Embryonic facial prominence (tissue), 1 donor: ENCODE measurements around the gene GOLPH3.
"Not testable (repeated sequence)": the region's sequence is repeated elsewhere in the genome, so short reads cannot be mapped to it uniquely, and the experiment has no call there.

Experiments
- DNase-seq: peaks from one replicate; pipeline ENCODE4 v3.0.0-alpha.2; 2016; ENCODE audit errors: extremely low spot score

Gene GOLPH3

DNA sequence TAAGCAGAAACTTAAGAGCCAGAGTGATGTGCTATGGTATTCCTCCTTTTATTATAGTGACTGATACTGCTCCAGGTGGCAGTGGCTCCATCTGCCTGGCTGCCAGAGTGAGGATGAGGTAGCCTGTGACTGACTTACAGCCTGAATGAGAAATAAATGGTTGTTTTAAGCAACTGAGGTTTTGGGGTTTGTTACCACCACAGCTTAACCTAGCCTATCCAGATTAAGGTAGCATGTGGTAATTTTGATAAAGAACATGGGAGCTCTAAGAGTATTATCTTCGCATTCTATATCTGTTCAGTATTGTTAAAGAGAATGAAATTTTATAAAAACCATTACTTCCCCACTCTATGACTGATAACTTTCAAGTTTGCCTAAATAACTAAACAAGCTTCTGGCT is 39.0 kb downstream of the GOLPH3 start:
- DNase-seq: no peak

DNA sequence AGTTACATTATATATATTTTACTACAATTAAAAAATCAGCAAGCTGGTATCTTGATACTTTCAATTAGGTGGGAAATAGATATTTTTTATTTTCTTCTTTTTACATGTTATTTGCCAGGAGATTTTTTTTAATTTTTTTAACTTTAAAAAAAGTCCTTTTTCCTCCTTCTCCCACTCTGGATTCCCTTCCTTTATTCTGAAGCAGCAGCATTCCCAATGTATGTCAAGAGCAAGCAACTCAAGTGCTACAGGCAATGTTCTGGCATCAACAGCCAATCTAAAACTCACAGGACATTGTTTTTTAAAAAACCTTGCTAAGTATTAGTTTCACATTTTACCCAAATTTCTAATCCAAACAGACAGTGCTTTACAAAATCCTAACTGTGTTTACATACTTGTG is 41.4 kb downstream of the GOLPH3 start:
- no peak for DNase-seq

DNA sequence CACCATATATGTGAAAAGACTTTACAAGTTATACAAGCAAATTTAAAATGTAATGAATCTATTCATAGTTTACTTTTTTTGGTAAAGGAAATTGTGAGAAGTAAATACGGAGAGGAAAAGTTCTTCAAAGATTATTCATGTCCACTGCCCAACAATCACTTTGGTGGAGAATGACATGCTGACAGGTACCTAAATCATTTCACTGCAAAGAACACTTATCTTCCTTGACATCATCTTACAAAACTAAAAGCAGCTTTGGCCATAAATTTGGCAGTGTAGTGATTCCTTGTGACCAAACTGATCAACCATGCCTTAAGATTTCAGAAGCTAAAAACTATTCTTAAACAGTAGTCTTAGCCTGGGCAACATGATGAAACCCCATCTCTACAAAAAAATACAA is 42.5 kb downstream of the GOLPH3 start:
- no peak for DNase-seq

DNA sequence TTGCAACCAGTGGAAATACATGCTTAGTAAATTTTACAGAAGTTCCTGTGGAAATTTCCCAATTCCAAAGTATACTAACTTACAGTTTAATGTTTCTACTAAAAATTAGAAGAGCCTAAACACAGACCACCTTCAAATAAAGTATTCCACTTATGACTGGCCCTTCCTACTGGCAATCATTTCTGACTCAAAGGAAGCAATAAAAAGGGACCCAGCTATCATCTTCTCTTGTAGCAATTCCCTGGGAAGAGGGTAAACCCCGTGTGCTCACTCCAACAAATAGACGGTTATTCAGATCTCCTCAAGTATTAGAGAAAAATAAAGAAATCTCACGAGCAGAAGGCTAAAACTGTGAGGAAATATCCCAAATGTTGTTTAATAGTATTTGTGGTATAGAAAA is 43.3 kb downstream of the GOLPH3 start:
- DNase-seq: no peak

DNA sequence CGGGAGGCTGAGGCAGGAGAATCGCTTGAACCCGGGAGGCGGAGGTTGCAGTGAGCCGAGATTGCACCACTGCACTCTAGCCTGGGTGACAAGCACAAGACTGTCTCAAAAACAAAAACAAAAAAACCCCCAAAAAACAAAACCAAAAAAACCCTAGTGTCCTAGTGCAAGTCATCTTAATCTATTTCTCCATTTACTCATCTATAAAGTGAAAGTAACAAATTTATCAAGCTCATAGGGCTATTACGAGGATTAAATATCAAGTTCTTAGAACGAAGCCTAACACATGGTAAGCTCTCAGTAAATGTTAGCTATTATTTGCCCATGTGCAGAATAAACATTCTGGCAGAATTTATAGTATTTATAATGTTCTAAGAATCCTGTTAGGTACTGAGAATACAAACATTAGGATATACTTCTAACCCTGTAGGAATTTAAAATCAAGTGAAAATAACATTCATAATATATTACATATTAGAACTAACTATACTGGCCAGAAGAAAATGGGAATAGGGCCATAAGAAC is 45.0 kb downstream of the GOLPH3 start:
- no peak for DNase-seq

DNA sequence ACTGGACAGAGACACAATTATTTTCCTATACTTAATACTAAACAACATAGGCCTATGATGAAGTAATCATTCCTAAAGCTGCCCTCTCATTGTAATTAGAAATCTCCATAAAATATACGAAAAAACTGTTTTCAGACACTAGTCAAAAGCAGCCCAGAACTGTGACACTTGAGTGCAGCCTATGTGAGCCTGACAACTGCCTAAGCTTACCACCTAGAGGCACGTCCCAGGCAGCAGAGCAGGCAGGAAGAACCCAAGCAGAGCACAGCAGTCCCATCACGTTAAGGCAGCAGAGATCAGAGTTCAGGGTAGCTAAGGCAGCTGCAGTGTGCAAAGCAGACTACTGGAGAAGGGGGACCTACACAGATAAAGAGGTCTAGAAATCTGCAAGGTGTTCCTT is 46.4 kb downstream of the GOLPH3 start:
- no peak for DNase-seq

DNA sequence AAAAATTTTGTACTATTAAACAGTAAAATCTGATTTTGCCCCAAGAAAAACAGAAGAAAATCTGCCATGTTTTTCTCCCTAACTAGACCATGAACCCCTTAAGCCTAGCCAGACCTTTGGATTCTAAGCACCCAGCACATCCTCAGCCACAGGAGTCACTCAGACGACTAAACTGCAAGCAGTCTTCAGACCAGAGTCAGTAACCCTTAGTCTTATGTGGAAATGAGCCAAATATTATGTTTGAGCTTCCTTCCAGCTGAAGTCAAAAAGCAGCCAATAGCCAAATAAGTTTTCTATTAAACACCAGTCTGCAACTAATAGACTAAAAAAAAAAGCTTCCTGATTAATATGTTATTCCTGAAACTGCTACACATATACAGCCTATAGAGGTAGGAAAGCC is 47.4 kb downstream of the GOLPH3 start:
- DNase-seq: no peak

DNA sequence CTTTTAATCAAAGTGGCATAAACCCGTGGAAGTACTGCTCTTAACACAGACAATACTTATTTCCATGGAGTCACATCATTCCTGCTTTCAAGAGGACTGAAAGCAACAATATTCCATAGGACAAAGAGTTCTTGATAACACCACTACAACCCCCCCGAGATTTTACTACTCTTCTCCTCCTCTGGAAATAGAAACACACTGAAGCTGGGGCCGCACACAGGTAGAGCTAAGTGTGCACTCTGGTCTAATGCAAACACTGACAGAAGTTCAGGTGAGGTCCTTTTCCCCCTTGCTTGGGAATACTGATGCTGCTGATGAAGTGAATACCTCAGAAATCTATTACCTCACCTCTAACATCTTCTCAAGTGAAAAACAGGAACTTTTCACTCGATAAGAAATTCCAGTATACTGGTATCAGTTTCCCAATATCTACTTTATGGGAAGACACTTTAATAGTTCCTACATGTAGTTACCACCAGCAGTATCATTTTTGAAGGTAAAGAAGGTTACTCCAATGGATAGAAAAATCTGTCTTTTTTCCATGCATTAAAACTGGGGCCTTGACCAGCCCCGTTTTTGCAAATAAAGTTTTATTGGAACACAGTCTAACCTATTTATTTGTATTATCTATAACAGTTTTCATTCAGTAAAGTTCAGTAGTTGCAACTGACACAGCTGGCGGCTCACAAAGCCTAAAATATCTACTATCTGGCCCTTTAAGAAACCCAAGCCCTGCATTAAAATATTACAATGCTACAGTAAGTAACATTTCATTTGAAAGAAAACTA is 50.0 kb downstream of the GOLPH3 start:
- DNase-seq: no peak

DNA sequence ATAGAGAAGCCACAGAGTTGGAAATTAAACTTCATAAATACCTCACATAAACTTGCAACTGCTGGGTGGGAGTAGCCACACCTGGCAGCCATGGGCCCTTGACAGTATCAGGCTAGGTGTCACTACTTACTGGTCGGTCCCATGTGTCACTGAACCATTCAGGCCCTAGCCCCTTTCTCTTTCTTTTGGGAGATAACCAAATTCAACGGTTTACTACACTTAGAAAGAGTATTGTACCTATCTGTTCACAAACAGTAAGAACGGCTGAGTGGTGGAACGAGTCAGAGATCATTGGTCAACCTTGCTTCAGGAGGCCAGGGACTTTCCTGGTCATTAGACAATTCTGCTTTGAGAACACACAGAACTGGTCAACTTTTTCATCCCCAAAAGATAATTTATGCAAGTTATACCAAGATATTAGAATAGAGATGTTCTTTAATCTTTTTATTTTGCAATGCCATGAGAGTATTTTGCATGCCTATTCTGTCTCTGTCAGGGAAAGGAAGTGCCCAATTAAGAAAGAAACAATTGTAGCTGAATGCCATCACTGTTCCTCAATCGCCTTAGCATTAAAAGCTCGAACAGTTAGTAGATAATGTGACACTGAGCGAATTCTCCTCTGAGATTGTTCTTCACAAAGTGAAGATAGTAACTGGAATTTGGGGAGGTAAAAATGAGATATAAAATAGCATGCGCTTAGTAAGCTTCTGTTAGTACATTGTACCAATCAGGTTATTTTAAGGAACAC is 50.9 kb downstream of the GOLPH3 start:
- no peak for DNase-seq

DNA sequence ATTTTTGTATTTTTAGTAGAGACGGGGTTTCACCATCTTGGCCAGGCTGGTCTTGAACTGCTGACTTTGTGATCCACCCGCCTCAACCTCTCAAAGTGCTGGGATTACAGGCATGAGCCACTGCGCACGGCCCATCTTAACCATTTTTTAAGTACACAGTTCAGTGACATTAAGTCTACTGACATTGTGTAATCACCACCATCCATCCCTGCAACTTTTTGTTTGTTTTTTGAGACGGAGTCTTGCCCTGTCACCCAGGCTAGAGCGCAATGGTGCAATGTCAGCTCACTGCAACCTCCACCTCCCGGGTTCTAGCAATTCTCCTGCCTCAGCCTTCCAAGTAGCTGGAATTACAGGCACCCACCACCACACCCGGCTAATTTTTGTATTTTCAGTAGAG is 55.2 kb downstream of the GOLPH3 start:
- not testable (repeated sequence) for DNase-seq

DNA sequence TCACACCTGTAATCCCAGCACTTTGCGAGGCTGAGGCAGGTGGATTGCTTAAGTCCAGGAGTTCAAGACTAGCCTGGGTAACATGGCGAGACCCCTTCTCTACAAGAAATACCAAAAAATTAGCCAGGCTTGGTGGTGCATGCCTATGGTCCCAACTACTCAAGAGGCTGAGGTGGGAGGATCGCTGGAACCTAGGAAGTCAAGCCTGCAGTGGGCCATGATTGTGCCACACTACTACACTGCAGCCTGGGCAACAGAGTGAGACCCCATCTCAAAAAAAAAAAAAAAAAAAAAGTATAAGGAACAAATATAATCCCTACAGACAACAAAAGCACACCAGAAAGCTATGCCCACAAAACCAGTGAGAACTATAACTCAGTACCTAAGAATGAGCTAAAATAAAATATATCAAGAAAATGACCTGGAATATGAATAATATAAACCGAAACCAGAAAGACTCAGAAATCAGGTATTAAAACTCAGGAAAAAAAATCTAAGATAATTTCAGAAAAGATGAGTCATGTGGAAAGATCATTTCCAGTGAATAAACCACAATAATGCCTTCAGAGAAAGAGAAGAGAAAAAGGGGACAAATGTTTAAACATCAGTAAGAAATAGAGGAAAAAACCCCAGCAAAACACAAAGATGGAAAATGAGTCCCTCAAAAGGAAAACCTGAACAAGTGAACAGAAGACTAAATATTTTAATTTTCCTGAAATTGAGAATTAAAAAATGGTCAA is 57.4 kb downstream of the GOLPH3 start:
- DNase-seq: no peak

DNA sequence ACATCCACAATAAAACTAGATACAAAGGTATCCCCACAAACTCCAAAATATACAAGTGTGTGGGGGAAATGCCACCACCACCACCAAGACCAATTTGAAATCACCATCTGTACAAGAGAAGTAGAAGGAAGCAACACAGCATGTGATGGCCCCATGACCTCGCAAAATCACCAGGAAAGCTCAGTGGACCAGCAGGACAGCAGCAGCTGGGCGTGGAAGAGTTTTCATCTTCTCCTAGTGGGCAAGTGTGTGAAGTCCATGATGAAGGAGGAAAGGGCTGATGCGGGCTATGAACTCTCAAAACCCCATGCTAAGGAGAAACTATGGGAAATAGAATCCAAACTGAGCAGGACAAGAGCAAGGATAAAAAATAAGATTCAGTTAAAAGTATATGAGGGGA is 58.1 kb downstream of the GOLPH3 start:
- no peak for DNase-seq

DNA sequence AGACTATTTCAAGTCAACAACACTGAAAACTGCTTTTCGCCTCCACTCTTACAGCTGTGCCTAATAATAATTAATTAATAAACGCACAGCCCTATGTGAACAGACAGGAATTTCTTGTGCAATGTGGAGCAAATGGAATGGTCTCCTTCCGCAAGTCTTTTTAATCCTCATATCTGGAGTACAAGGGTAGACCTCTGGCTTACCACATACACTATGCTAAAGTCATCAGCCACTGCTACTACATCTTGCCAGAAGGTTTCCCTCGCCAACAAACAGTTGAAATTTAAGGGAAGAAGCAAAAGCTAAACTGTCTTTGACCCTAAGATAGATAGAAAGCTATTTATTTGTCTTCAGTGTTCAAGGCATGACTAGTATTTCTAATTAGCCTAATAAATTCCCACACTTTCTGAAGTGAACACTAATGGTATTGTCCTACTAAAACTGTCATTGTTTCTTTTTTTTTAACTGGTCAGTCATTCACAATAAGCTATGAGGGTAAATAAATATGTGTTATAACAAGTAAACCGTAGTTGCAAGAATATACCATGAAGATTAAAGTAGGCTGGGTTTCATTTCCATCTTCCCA is 63.9 kb downstream of the GOLPH3 start:
- DNase-seq: no peak

DNA sequence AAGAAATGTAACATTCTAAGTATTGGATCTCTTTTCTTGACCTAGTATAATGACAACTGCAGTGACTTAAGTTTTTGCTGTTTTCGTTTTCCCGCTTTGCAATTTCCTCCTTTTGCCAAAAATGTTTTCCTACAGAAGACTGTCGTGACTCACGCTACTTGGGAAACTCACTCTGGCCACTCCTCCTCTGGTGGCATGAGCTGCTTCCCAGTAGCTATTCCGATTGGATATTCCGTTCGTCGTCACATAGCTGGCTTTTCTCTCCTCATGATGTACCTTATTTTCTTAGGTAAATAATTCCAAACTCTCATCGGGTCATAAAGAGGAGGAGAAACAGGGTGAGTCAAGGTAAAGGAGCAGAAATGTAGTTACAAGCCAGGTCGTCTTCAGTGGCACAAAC is 64.9 kb downstream of the GOLPH3 start:
- DNase-seq: no peak

DNA sequence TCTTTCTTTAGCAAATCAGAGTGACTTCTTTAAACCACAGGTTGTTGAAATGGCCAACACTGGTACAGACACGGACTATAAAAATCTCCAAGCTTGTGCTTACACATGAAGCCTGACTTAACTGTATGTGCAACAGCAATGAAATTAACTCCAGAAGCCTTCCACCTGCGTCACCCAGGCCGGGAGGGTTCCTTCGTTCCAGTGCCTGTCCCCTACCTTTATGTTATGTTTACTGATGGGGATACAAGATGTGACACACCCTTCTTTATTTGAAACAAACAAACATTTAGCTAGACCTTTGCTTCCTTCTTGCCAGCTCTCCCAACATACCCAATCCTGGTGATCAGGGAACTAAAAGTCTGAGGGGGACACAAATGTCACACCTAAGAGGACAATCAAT is 66.0 kb downstream of the GOLPH3 start:
- no peak for DNase-seq

DNA sequence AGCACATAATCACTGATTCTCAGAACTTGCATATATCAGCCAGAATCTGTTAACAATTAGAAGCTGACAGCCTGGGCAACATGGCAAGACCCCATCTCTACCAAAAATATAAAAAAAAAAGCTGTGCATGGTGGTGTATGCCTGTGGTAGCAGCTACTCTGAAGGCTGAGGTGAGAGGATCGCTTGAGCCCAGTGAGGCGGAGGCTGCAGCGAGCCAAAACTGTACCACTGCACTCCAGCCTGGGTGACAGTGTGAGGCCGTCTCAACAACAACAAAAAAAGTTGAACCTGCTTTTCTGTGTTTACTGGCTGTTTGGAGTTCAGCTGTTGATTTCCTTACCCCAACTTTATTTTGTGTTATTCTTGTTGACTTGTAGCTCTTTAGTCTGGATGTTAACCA is 66.8 kb downstream of the GOLPH3 start:
- no peak for DNase-seq

DNA sequence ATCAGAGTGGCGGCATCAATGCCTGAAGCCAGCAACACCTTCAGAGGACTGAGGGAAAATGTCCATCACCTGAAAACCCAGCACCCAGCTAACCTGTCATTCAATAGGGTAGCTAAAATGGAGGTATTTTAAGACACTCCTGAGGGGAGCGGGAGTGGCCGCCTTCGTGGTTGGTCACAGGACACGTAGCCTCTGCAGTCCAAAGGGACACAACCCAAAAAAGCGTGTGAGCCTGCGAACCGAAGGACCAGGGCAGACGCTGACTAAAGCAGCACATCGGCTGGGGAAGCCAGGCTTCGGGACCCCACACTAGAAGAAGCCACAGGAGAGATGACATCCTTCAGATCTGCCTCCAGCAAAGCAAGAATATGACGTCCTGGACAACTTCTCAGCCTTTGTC is 70.6 kb downstream of the GOLPH3 start:
- no peak for DNase-seq

DNA sequence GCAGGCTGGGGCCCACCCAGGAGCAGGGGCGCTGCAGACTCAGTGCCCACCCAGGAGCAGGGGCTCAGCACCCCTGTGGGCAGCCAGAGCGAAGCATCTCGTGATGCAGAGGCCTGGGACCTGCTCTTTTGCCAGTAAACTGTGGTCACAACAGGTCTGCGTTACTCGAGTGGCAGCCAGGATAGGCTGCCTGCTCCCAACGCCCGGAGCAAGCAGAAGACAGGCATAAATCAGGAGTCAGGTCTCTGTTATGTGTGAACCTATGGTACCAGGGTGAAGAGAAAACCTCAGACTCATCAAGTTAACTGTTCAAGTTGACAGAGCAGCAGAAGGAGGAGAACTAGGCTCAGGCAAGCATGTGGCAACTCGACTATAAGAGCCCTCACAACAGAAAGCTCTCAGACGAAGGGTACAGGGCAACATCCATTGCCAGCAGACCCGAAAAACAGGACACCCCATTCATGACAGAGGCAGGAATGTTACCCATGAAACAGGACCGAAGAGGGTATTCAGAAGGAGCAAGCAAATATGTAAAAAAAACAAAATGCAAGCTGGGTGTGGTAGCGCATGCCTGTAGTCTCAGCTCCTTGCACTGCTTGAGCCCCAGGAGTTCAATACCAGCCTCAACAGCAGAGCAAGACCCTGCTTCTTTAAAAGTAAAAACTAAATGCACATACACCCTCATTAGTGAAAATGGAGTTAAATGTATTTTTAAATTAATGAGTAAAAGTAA is 71.7 kb downstream of the GOLPH3 start:
- no peak for DNase-seq

DNA sequence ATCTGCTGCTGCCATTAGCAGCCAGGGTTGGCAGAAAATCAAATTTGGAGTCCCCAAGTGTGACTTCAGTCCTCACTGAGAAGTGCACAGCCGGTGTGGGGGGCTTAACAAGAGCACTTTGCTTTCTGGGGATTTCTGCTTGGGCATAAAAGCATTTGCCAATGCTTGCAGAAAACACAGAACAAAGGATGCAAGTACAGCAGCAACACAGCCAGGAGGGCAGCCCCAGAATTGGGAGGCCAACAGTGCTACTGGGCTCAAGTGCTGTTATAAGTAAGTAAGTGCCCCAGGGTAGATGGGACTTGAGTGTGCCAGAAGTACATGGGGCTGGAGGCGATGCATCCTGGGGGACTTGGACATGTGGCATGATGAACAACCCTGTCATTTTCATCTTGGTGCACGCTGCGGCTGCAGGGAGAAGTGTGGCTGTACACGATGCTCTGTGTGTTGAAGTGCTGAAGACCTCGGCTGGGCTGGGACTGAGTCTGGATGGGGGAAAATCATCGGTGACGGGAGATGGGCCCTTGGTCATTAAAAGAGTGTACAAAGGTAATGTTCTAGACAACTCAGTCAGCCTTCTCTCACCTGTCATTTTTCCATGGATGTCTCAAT is 73.3 kb downstream of the GOLPH3 start:
- DNase-seq: no peak

DNA sequence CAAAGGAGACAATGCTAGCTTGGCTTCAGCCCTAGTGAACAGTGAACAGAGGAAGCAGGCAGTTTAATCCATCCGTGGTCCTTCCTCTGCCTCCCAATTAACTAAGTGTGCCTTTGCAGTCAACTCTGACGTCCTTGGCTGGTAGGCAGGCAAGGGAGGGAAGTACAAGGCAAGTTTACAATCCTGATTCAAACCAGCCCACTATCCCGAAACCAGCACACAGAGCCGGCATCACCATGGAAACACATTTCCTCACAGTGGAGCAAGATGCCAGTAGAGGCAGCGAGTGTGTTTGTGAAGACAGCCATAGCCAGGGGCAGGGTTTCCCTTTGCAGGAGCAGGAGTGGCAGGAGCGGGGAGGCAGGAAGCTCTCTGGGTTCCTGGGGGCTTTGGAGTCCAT is 73.9 kb downstream of the GOLPH3 start:
- peak; percentile 22 for DNase-seq

DNA sequence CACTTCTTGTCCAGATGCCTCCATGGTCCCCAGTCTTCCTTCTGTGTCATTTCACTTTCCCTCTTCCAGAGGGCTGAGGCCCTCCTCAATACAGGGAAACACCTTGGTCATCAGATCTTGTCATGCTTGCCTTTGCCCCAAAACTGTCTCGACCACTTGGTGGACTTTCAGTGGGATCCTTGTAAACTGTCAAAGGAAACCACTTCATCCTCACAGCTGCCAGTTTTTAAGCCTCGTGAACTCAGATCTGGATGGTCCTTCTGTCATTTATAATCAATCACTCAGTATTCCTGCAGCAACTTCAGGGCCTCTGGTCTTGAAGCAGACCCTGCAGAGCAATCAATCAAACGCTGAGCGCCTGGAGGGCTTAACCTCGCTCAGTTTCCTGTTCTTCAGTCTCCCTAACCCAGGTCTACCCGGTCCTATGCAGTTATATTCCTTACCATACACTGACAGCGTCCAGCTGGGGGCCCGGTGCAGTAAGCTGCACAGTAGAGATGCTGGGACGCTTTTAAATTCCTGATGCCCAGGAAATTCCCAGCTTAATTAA is 74.6 kb downstream of the GOLPH3 start:
- DNase-seq: no peak
